SK-N-SH treated with all-trans-retinoic acid at 6 μM for 48 hours (cell line): Measurements from ENCODE around the gene PIEZO1.

ENCODE experiments used
- CREB5 ChIP-seq: fragments of 250-450 bp; sonication (Bioruptor Pico); IDR thresholded peaks from 2 replicates; pipeline ENCODE4 v1.5.1; 2020; ENCODE audit warnings: low read depth, mild to moderate bottlenecking, moderate library complexity
- CSDC2 ChIP-seq: fragments of 250-450 bp; sonication (Bioruptor Pico); IDR thresholded peaks from 2 replicates; pipeline ENCODE4 v1.5.0; 2020; ENCODE audit warnings: mild to moderate bottlenecking, moderate library complexity
- GLIS3 ChIP-seq: fragments of 250-450 bp; sonication (Bioruptor Pico); IDR thresholded peaks from 2 replicates; pipeline ENCODE4 v1.5.0; 2020; ENCODE audit warnings: mild to moderate bottlenecking, moderate library complexity
- TOX ChIP-seq: fragments of 250-450 bp; sonication (Bioruptor Pico); IDR thresholded peaks from 2 replicates; pipeline ENCODE4 v1.8.0; 2021; ENCODE audit warnings: mild to moderate bottlenecking, moderate library complexity, borderline replicate concordance
- ZNF8 ChIP-seq: fragments of 450-650 bp; formaldehyde crosslinking; IDR thresholded peaks from 2 replicates; pipeline ENCODE4 v1.5.0; 2020; ENCODE audit warnings: mild to moderate bottlenecking, moderate library complexity

GRCh38 chr16:88692861-88693260 is 92.2 kb downstream of the PIEZO1 start:
- TF ChIP-seq CSDC2 (CRISPR knock-in tag) = no peak
- TF ChIP-seq CREB5 (CRISPR knock-in tag) = no peak
- TF ChIP-seq GLIS3 (CRISPR knock-in tag) = no peak
- TF ChIP-seq ZNF8 (CRISPR knock-in tag) = no peak
- TF ChIP-seq TOX = no peak
